Large intestine (tissue), 3 donors: ENCODE results near the gene SARS1. TPM values are rescaled to one million over a fixed set of nuclear protein-coding genes. Genes with fewer than 3 reads are reported as not detected.

ENCODE experiments used
- DNase-seq, 2 donors: peaks; one replicate each; pipeline versions ENCODE4 v3.0.0 to v3.0.0-alpha.2; 2013
- H3K27ac ChIP-seq: one replicate; pipeline ENCODE4 v1.5.1; 2013; ENCODE audit warnings: low read length
- H3K27me3 ChIP-seq: 2 replicates; pipeline ENCODE4 v1.6.1; 2013; ENCODE audit warnings: low read length; ENCODE audit not compliant: control insufficient read depth, insufficient read depth
- H3K36me3 ChIP-seq: 2 replicates; pipeline ENCODE4 v1.6.1; 2013; ENCODE audit warnings: low read length; ENCODE audit not compliant: control insufficient read depth, insufficient read depth
- H3K4me1 ChIP-seq: one replicate; pipeline ENCODE4 v1.6.1; 2013; ENCODE audit warnings: low read length; ENCODE audit not compliant: control insufficient read depth, insufficient read depth
- H3K4me3 ChIP-seq: one replicate; pipeline ENCODE4 v1.5.1; 2013; ENCODE audit warnings: low read length
- H3K9me3 ChIP-seq: one replicate; pipeline ENCODE4 v1.6.1; 2013; ENCODE audit warnings: mild to moderate bottlenecking, low read depth, low read length, moderate library complexity; ENCODE audit not compliant: control insufficient read depth
- WGBS: methylation state at CpG from one replicate; pipeline ENCODE4 v1.1.5; 2013; ENCODE audit warnings: low lambda C conversion rate; ENCODE audit not compliant: insufficient coverage; 5-methylcytosine and 5-hydroxymethylcytosine counted together
- polyA plus RNA-seq: library from polyadenylated mRNA; unstranded; fragments of 120-200 nt; gene quantifications from one replicate; pipeline ENCODE4 v1.2.1, GENCODE V29; 2013

SARS1 gene
- polyA plus RNA-seq, 1 donor: 112 TPM

DNA sequence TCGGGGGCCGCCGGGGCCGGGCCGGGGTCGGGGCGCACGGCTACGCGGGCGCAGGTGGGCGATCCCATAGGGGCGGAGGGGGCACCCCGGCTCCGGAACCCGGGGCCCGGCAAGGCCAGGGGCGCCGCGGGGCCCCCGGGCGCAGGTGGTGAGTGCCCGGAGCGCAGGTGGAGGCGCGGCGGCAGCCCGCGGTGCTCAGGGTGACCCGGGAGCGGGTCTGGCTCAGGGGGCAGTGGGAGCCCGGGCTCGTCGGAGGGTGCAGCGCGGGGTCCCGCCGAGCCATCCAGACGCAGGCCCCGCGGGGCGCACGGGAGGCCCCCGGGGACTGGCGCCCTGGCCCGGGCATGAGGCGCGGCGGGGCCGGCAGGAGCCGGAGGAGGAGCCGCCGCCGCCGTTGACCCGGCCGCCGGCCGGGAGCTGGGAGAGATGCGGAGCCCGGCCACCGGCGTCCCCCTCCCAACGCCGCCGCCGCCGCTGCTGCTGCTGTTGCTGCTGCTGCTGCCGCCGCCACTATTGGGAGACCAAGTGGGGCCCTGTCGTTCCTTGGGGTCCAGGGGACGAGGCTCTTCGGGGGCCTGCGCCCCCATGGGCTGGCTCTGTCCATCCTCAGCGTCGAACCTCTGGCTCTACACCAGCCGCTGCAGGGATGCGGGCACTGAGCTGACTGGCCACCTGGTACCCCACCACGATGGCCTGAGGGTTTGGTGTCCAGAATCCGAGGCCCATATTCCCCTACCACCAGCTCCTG, 36.1 kb downstream of the SARS1 start:
- WGBS: no CpG with 5 or more reads among the region's 80 CpGs
- Histone ChIP-seq H3K4me3 (peak overlapping the region; percentile 34), H3K27me3 (no peaks in the 10 kb centered on the region), H3K36me3 (no peaks in the 10 kb centered on the region), H3K27ac (no peak overlapping the region), H3K9me3 (peaks cover 2% of the 10 kb centered on the region), H3K4me1 (peaks cover 22% of the 10 kb centered on the region)
- DNase-seq: no peak

DNA sequence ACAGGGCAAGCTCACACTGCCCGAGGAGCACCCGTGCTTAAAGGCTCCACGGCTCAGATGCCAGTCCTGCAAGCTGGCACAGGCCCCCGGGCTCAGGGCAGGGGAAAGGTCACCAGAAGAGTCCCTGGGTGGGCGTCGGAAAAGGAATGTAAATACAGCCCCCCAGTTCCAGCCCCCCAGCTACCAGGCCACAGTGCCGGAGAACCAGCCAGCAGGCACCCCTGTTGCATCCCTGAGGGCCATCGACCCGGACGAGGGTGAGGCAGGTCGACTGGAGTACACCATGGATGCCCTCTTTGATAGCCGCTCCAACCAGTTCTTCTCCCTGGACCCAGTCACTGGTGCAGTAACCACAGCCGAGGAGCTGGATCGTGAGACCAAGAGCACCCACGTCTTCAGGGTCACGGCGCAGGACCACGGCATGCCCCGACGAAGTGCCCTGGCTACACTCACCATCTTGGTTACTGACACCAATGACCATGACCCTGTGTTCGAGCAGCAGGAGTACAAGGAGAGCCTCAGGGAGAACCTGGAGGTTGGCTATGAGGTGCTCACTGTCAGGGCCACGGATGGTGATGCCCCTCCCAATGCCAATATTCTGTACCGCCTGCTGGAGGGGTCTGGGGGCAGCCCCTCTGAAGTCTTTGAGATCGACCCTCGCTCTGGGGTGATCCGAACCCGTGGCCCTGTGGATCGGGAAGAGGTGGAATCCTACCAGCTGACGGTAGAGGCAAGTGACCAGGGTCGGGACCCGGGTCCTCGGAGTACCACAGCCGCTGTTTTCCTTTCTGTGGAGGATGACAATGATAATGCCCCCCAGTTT, 36.9 kb downstream of the SARS1 start:
- Histone ChIP-seq H3K4me3 (peak overlapping the region; percentile 34), H3K27me3 (no peaks in the 10 kb centered on the region), H3K36me3 (no peaks in the 10 kb centered on the region), H3K4me1 (peaks cover 30% of the 10 kb centered on the region), H3K9me3 (peaks cover 2% of the 10 kb centered on the region), H3K27ac (no peak overlapping the region)
- WGBS: no CpG with 5 or more reads among the region's 33 CpGs
- DNase-seq: no peak

DNA sequence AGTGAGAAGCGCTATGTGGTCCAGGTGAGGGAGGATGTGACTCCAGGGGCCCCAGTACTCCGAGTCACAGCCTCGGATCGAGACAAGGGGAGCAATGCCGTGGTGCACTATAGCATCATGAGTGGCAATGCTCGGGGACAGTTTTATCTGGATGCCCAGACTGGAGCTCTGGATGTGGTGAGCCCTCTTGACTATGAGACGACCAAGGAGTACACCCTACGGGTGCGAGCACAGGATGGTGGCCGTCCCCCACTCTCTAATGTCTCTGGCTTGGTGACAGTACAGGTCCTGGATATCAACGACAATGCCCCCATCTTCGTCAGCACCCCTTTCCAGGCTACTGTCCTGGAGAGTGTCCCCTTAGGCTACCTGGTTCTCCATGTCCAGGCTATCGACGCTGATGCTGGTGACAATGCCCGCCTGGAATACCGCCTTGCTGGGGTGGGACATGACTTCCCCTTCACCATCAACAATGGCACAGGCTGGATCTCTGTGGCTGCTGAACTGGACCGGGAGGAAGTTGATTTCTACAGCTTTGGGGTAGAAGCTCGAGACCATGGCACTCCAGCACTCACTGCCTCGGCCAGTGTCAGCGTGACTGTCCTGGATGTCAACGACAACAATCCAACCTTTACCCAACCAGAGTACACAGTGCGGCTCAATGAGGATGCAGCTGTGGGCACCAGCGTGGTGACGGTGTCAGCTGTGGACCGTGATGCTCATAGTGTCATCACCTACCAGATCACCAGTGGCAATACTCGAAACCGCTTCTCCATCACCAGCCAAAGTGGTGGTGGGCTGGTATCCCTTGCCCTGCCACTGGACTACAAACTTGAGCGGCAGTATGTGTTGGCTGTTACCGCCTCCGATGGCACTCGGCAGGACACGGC, 37.8 kb downstream of the SARS1 start:
- no peak overlapping the region for H3K4me3 ChIP-seq
- DNase-seq: no peak
- peaks cover 30% of the 10 kb centered on the region for H3K4me1 ChIP-seq
- H3K27me3 ChIP-seq: no peaks in the 10 kb centered on the region
- no peak overlapping the region for H3K27ac ChIP-seq
- peaks cover 2% of the 10 kb centered on the region for H3K9me3 ChIP-seq
- H3K36me3 ChIP-seq: no peaks in the 10 kb centered on the region
- WGBS: no CpG with 5 or more reads among the region's 32 CpGs

DNA sequence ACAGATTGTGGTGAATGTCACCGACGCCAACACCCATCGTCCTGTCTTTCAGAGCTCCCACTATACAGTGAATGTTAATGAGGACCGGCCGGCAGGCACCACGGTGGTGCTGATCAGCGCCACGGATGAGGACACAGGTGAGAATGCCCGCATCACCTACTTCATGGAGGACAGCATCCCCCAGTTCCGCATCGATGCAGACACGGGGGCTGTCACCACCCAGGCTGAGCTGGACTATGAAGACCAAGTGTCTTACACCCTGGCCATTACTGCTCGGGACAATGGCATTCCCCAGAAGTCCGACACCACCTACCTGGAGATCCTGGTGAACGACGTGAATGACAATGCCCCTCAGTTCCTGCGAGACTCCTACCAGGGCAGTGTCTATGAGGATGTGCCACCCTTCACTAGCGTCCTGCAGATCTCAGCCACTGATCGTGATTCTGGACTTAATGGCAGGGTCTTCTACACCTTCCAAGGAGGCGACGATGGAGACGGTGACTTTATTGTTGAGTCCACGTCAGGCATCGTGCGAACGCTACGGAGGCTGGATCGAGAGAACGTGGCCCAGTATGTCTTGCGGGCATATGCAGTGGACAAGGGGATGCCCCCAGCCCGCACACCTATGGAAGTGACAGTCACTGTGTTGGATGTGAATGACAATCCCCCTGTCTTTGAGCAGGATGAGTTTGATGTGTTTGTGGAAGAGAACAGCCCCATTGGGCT, 38.6 kb downstream of the SARS1 start:
- Histone ChIP-seq H3K36me3 (no peaks in the 10 kb centered on the region), H3K9me3 (peaks cover 2% of the 10 kb centered on the region), H3K27ac (no peak overlapping the region), H3K4me3 (no peak overlapping the region), H3K27me3 (no peaks in the 10 kb centered on the region), H3K4me1 (peaks cover 30% of the 10 kb centered on the region)
- 98% methylated on average over 8 of the region's 31 CpGs for WGBS
- DNase-seq: no peak

DNA sequence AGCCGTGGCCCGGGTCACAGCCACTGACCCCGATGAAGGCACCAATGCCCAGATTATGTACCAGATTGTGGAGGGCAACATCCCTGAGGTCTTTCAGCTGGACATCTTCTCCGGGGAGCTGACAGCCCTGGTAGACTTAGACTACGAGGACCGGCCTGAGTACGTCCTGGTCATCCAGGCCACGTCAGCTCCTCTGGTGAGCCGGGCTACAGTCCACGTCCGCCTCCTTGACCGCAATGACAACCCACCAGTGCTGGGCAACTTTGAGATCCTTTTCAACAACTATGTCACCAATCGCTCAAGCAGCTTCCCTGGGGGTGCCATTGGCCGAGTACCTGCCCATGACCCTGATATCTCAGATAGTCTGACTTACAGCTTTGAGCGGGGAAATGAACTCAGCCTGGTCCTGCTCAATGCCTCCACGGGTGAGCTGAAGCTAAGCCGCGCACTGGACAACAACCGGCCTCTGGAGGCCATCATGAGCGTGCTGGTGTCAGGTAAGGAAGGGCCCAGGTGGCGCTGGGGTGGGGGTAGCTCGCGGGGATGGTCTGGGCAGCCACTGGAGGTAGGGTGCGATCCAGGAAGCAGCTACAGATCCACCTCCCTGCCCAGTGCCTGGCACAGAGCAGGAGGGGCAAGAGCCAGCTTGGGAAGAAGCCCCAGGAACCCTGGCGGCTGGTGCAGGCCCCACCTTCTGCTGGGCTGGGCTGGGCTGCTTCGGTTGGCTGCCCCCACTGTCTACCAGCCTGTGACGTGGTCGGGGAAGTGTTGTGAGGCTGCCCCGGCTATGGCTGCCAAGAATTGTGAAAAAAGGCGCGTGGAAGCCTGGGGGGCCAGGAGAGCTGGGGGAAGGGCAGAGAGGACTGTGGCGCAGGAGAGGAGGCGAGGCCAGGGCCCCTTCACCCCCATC, 39.4 kb downstream of the SARS1 start:
- WGBS: no CpG with 5 or more reads among the region's 33 CpGs
- Histone ChIP-seq H3K4me3 (no peak overlapping the region), H3K27ac (peak overlapping the region; percentile 67), H3K4me1 (peaks cover 30% of the 10 kb centered on the region), H3K27me3 (no peaks in the 10 kb centered on the region), H3K9me3 (peaks cover 2% of the 10 kb centered on the region), H3K36me3 (no peaks in the 10 kb centered on the region)
- no peak for DNase-seq

DNA sequence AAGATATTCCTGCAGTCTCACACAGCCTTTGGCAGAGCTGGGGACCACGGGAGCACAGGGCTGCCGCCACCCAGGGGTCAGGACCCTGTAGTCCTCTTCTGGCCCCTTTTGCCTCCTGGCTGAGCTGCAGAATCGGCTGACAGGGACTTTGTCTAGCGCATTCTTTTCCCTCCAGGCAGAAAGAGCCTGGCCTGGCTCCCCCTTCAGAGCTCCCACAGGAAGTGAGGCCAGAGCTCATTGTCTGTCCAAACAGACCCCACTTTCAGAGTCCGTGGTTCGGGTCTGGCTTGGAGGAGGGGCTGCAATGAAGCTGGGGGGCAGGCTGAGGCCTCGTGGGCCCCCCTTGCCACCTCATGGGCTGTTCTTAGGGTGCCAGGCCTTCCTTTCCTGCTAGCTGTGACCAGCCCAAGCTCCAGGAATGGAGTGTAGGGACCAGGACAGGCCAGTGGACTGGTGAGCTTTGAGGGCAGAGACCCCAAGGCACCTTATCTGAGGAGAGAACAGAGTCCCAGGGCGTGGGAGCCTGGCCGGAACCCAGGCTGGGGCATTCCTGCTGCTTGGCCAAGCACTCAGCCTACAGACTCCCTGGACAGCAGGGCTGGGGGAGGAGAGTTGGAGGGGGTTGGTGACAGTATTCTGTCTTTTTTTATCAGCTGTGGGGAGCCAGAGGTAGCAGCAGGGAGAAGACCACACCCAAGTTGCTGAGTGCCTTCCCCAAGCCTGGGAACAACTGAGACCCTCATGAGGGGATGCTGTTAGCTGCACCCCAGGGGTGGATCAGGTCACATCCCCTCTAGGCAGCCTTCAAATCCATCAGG, 40.3 kb downstream of the SARS1 start:
- peaks cover 2% of the 10 kb centered on the region for H3K9me3 ChIP-seq
- H3K36me3 ChIP-seq: peaks cover under 1% of the 10 kb centered on the region
- no peak overlapping the region for H3K4me3 ChIP-seq
- no peaks in the 10 kb centered on the region for H3K27me3 ChIP-seq
- no peak for DNase-seq
- peaks cover 27% of the 10 kb centered on the region for H3K4me1 ChIP-seq
- no CpG with 5 or more reads among the region's 9 CpGs for WGBS
- peak overlapping the region; percentile 67 for H3K27ac ChIP-seq

DNA sequence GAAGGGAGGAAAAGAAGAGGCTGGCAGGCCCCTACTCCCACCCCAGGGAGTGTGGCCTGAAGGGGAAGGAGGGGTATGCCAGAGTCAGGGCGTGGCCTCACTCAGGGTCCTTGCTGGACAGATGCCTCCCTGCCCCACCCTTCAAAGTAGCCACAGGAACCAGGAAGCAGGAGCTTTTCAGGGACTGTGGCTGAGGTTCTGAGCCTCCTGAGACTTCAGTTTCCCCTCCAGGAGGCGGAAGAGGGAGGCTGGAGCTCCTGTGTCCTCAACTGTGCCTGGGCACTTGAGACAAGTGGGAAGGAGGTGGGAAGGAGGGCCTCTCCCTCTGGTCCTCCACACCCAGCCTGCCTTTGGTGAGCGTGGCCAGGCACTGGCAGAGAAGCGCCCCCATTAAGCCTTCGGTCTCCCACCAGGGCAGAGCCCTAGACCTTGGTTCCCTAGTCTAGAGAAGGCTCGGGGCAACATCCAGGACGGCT, 40.9 kb downstream of the SARS1 start:
- no CpG with 5 or more reads among the region's 7 CpGs for WGBS
- no peak for DNase-seq
- Histone ChIP-seq H3K4me3 (no peak overlapping the region), H3K4me1 (peaks cover 24% of the 10 kb centered on the region), H3K27ac (peak overlapping the region; percentile 67), H3K36me3 (peaks cover 2% of the 10 kb centered on the region), H3K27me3 (no peaks in the 10 kb centered on the region), H3K9me3 (peaks cover 2% of the 10 kb centered on the region)

DNA sequence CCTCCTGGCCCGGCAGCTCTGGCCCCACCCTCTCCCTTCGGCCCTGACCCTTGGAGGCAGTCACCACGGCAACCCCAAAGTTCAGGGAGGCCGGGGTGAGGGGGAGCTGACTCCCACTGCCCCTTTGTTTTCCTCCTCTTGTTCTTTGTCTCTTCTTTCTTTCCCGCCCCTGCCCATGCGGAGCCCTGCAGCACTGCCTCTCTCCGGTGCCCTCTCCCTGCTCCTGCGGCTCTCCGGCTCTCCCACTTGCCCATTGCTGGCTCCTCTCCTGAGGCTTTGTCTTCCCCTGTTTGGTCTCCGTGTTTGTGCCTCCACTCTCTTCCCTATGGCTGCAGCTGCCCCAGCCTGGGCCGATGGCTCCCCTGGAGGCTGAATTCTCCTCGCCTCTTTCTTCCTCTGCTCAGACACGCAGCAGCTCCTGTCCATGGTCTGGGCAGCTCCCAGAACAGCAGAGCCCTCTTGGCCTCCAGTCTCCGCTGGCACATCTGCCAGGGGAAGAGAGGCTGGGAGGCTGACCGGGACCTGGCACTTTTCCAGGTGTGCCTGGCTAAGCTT, 41.5 kb downstream of the SARS1 start:
- H3K27ac ChIP-seq: peak overlapping the region; percentile 67
- WGBS: no CpG with 5 or more reads among the region's 15 CpGs
- peaks cover 24% of the 10 kb centered on the region for H3K4me1 ChIP-seq
- H3K27me3 ChIP-seq: no peaks in the 10 kb centered on the region
- H3K36me3 ChIP-seq: peaks cover 2% of the 10 kb centered on the region
- peaks cover 2% of the 10 kb centered on the region for H3K9me3 ChIP-seq
- no peak overlapping the region for H3K4me3 ChIP-seq
- no peak for DNase-seq
